ENCODE results near the gene XPR1.

Gene XPR1

GRCh38 chr1:180932378-180932777 is 300.6 kb downstream of the XPR1 start:
- peak; percentile 40 for DNase-seq (ENCODE audit: low spot score)

- DNase-seq (ENCODE audit: low spot score) = no peak
Observed at GRCh38 chr1:180933141-180933540, 301.3 kb downstream of the XPR1 start.

GRCh38 chr1:180934563-180934962 is 302.7 kb downstream of the XPR1 start:
- no peak for DNase-seq (ENCODE audit: low spot score)

- DNase-seq (ENCODE audit: low spot score) = no peak
Observed at GRCh38 chr1:180935326-180936109, 303.7 kb downstream of the XPR1 start.

GRCh38 chr1:180936110-180937011 is 304.5 kb downstream of the XPR1 start:
- DNase-seq (ENCODE audit: low spot score) = peak; percentile 44

GRCh38 chr1:180937012-180937372 is 305.2 kb downstream of the XPR1 start:
- no peak for DNase-seq (ENCODE audit: low spot score)

- DNase-seq (ENCODE audit: low spot score) = no peak
Observed at GRCh38 chr1:180937624-180938225, 305.9 kb downstream of the XPR1 start.

- DNase-seq (ENCODE audit: low spot score) = peak; percentile 84
Observed at GRCh38 chr1:180939073-180939710, 307.4 kb downstream of the XPR1 start.

- DNase-seq (ENCODE audit: low spot score) = no peak
Observed at GRCh38 chr1:180939711-180940103, 307.9 kb downstream of the XPR1 start.

Measured in cerebellar cortex (tissue), 1 donor.